ENCODE results near the gene SYNM.
"Not testable (repeated sequence)": the region's sequence is repeated elsewhere in the genome, so short reads cannot be mapped to it uniquely, and the experiment has no call there.

Gene SYNM

DNA sequence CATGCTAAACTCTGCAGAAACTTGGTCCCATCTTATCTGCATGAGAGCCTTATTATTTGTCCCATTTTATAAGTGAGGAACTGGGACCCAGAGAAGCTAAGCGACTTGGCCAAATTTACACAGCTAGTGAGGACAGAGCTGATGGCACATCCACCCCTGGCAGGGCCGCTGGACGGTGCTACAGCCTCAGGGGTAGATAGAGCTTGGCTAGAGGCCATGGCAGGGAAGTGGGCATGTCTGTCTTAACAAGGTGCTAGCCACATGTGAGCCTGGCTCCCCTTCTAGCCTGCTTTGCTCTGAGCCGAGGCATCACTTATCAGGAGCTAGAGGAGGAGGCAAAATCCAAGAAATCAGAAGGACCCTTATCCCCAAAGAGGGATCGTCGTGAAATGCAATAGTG, 36.7 kb upstream of the SYNM start:
- Histone ChIP-seq H3K9me3 (ENCODE audit: control insufficient read depth, low read length) (no peaks in the 10 kb centered on the region), H3K4me1 (ENCODE audit: control insufficient read depth, insufficient read depth, low read length, poor library complexity, severe bottlenecking) (peaks cover 5% of the 10 kb centered on the region), H3K27ac (ENCODE audit: low read depth, low read length, severe bottlenecking) (no peak overlapping the region), H3K36me3 (ENCODE audit: control insufficient read depth, insufficient read depth, low read length) (no peaks in the 10 kb centered on the region), H3K4me3 (ENCODE audit: extremely low read depth, insufficient read depth, low read length, poor library complexity, severe bottlenecking) (no peak overlapping the region)
- WGBS, 2 experiments (ENCODE audit: insufficient coverage in 2 of 2) = 87 to 88% methylated on average over 4 to 6 of the region's 6 CpGs

DNA sequence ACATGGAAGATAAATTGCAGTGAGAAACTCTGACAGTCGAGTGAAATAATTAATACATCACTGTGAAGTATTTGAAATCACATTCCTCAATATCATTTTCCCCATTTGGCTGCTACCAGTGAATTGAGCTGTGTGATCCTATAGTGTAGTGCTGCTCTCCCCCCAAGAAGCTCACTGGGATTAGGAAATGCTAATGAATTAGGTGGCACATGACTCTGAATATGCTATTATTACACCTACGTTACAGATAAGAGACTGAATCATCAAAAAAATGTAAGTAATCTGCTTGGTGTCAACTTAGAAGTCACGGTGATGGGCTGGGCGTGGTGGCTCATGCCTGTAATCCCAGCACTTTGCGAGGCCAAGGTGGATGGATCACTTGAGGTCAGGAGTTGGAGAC, 34.7 kb upstream of the SYNM start:
- H3K36me3 ChIP-seq (ENCODE audit: control insufficient read depth, insufficient read depth, low read length) = no peaks in the 10 kb centered on the region
- no peaks in the 10 kb centered on the region for H3K9me3 ChIP-seq (ENCODE audit: control insufficient read depth, low read length)
- no peaks in the 10 kb centered on the region for H3K4me1 ChIP-seq (ENCODE audit: control insufficient read depth, insufficient read depth, low read length, poor library complexity, severe bottlenecking)
- H3K4me3 ChIP-seq (ENCODE audit: extremely low read depth, insufficient read depth, low read length, poor library complexity, severe bottlenecking) = no peak overlapping the region
- WGBS, 2 experiments (ENCODE audit: insufficient coverage in 2 of 2) = 96 to 97% methylated on average over 3 to 4 of the region's 5 CpGs
- no peak overlapping the region for H3K27ac ChIP-seq (ENCODE audit: low read depth, low read length, severe bottlenecking)

DNA sequence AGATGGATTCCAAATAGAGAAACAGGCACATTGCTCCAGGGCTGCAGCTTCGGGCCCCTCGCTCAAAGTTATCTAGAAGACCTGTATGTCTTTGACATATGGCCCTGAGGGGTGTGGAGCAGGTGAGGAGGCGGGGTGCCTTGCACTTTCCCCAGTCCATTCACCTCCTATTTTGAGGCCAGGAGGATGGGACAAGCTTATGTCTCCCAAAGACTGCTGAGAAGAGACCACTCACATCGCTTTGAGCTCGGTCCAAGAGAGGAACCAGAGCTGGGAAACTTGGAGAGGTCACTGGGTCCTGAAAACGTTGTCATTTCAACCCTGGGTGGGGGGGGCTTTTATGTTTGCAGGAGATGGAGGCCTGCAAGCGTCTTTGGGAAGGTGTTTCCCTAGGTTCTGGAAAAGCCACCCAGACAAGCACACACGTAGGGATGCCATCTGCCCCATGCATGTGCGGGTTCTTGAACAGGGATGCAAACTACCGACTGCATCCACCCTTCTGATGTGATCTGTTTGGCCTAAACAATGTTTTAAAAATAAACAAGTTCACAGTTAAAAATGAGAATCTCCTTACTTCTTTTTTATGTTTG, 33.7 kb upstream of the SYNM start:
- no peaks in the 10 kb centered on the region for H3K4me1 ChIP-seq (ENCODE audit: control insufficient read depth, insufficient read depth, low read length, poor library complexity, severe bottlenecking)
- H3K4me3 ChIP-seq (ENCODE audit: extremely low read depth, insufficient read depth, low read length, poor library complexity, severe bottlenecking) = no peak overlapping the region
- WGBS, 2 experiments (ENCODE audit: insufficient coverage in 2 of 2) = 95 to 96% methylated on average over 4 to 7 of the region's 10 CpGs
- no peak overlapping the region for H3K27ac ChIP-seq (ENCODE audit: low read depth, low read length, severe bottlenecking)
- no peaks in the 10 kb centered on the region for H3K36me3 ChIP-seq (ENCODE audit: control insufficient read depth, insufficient read depth, low read length)
- no peaks in the 10 kb centered on the region for H3K9me3 ChIP-seq (ENCODE audit: control insufficient read depth, low read length)

DNA sequence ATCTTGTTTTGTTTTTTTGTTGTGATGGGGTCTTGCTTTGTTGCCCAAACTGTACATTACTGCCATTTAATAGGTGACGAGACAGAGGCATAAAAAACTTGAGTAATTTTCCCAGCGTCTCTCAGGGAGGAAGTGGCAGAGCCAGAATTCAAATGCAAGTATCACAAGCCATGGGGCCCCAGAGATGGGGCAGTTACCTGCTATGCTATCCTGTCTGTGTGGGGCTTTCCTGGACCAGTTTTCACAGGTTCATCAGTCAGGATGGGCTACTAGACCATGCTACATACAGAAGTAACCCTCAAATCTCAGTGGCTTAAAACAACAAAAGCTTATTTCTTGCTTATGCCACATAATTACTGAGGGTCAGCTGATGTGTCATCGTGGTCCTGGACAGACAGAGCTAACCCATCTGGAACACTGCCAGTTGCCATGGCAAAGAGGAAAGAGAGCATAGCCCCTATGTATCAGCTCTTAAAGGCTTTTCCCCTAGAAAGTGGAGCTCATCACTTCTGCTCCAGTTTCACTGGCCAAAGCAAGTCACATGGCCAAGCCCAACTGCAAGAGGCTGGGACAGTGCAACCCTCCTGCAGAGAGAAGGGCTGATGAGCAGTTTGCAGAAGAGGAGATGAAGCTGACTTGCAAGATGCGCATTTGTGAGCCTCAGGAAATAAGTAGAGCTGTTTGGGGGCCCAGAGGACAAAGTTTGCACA, 31.7 kb upstream of the SYNM start:
- Histone ChIP-seq H3K36me3 (ENCODE audit: control insufficient read depth, insufficient read depth, low read length) (no peaks in the 10 kb centered on the region), H3K27ac (ENCODE audit: low read depth, low read length, severe bottlenecking) (no peak overlapping the region), H3K9me3 (ENCODE audit: control insufficient read depth, low read length) (no peaks in the 10 kb centered on the region), H3K4me3 (ENCODE audit: extremely low read depth, insufficient read depth, low read length, poor library complexity, severe bottlenecking) (no peak overlapping the region), H3K4me1 (ENCODE audit: control insufficient read depth, insufficient read depth, low read length, poor library complexity, severe bottlenecking) (no peaks in the 10 kb centered on the region)
- WGBS, 2 experiments (ENCODE audit: insufficient coverage in 2 of 2) = 87 to 96% methylated on average over 4 of the region's 4 CpGs

GRCh38 chr15:99074446-99074845, 30.4 kb upstream of the SYNM start:
- Histone ChIP-seq H3K4me1 (ENCODE audit: control insufficient read depth, insufficient read depth, low read length, poor library complexity, severe bottlenecking) (no peaks in the 10 kb centered on the region), H3K27ac (ENCODE audit: low read depth, low read length, severe bottlenecking) (no peak overlapping the region), H3K4me3 (ENCODE audit: extremely low read depth, insufficient read depth, low read length, poor library complexity, severe bottlenecking) (no peak overlapping the region), H3K9me3 (ENCODE audit: control insufficient read depth, low read length) (no peaks in the 10 kb centered on the region), H3K36me3 (ENCODE audit: control insufficient read depth, insufficient read depth, low read length) (no peaks in the 10 kb centered on the region)
- WGBS, 2 experiments (ENCODE audit: insufficient coverage in 2 of 2) = 90 to 94% methylated on average over 4 to 5 of the region's 5 CpGs

DNA sequence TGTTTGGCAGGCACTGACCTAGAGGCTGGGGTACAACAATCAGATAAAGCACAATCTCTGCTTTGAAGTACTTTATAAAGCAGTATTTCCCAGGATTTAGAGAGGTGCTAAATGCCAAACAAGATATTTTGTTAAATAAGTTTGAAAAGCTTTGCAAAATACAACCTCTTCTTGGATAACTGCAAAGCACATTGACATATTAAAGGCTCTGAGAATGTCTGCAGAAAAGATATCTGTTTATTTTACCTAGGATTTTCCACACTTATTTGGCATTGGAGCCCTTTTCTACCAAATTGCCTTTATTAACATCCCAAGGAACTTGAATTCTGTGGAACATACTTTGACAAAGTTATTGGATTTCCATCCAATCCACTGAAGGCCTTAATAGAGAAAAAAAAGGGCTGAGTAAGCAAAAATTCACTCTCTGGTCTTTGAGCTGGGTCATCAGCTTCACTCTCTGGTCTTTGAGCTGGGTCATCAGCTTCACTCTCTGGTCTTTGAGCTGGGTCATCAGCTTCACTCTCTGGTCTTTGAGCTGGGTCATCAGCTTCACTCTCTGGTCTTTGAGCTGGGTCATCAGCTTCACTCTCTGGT, 29.7 kb upstream of the SYNM start:
- H3K36me3 ChIP-seq (ENCODE audit: control insufficient read depth, insufficient read depth, low read length); H3K4me1 ChIP-seq (ENCODE audit: control insufficient read depth, insufficient read depth, low read length, poor library complexity, severe bottlenecking); H3K27ac ChIP-seq (ENCODE audit: low read depth, low read length, severe bottlenecking); H3K4me3 ChIP-seq (ENCODE audit: extremely low read depth, insufficient read depth, low read length, poor library complexity, severe bottlenecking); H3K9me3 ChIP-seq (ENCODE audit: control insufficient read depth, low read length): not testable (repeated sequence)

GRCh38 chr15:99076109-99076508, 28.8 kb upstream of the SYNM start:
- H3K27ac ChIP-seq (ENCODE audit: low read depth, low read length, severe bottlenecking) = no peak overlapping the region
- H3K9me3 ChIP-seq (ENCODE audit: control insufficient read depth, low read length) = no peaks in the 10 kb centered on the region
- no peaks in the 10 kb centered on the region for H3K4me1 ChIP-seq (ENCODE audit: control insufficient read depth, insufficient read depth, low read length, poor library complexity, severe bottlenecking)
- H3K36me3 ChIP-seq (ENCODE audit: control insufficient read depth, insufficient read depth, low read length) = no peaks in the 10 kb centered on the region
- H3K4me3 ChIP-seq (ENCODE audit: extremely low read depth, insufficient read depth, low read length, poor library complexity, severe bottlenecking) = no peak overlapping the region
- WGBS, 2 experiments (ENCODE audit: insufficient coverage in 2 of 2) = 100% methylated on average over 1 of the region's 2 CpGs

DNA sequence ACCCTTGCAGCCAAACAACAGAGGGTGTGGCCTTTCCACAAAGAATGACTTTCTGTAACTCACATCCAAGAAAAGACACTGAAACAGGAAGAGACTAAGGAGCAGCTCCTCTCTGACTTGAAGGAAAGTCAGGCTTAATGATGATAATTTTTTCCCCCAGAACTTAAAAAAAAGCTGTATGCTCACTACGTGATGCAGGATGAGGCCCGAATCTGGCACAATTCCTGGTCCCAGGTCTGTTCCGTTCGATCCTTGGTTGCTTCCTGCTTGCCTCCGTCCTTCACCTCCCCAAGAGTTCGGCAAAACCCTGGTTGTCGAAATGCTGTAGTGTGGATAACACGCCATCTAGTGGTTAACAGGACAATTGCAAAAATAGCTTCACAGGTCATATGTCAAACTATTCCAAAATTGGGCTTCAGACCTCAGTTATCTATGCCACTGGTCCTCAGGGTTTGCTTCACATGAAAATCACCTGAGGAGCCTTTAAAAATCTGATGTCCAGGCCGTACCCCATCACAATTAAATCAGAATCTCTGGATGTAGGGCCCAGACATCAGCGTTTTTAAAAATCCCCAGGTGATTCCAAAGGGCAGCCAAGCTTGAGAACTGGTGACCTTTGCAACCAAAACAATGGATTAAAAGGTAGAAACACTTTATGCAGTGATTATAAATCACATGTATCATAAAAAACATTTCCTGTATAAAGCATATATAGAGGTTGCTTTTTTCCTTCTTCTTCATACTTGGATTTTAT, 28.1 kb upstream of the SYNM start:
- Histone ChIP-seq H3K9me3 (ENCODE audit: control insufficient read depth, low read length) (no peaks in the 10 kb centered on the region), H3K27ac (ENCODE audit: low read depth, low read length, severe bottlenecking) (no peak overlapping the region), H3K36me3 (ENCODE audit: control insufficient read depth, insufficient read depth, low read length) (no peaks in the 10 kb centered on the region), H3K4me1 (ENCODE audit: control insufficient read depth, insufficient read depth, low read length, poor library complexity, severe bottlenecking) (no peaks in the 10 kb centered on the region), H3K4me3 (ENCODE audit: extremely low read depth, insufficient read depth, low read length, poor library complexity, severe bottlenecking) (no peak overlapping the region)
- WGBS, 2 experiments (ENCODE audit: insufficient coverage in 2 of 2) = 0% methylated on average over 4 to 6 of the region's 10 CpGs

DNA sequence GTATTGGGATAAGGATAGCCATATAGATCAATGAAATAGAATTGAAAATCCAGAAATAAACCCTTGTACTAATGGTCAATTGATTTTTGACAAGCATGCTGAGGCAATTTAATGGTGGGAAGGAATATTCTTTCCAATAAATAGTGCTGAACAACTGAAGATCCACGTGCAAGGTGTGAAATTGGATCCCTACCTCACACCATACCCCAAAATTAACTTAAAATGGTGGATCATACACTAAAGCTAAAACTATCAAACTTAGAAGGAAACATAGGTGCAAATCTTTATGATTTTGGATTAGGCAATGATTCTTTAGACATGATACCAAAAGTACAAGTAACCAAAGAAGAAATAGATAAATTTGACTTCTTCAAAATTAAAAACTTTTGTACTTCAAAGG, 22.1 kb upstream of the SYNM start:
- no peaks in the 10 kb centered on the region for H3K36me3 ChIP-seq (ENCODE audit: control insufficient read depth, insufficient read depth, low read length)
- no peak overlapping the region for H3K27ac ChIP-seq (ENCODE audit: low read depth, low read length, severe bottlenecking)
- H3K9me3 ChIP-seq (ENCODE audit: control insufficient read depth, low read length) = peaks cover 4% of the 10 kb centered on the region
- no CpG with 5 or more reads among the region's 1 CpG for WGBS, 2 experiments (ENCODE audit: insufficient coverage in 2 of 2)
- H3K4me3 ChIP-seq (ENCODE audit: extremely low read depth, insufficient read depth, low read length, poor library complexity, severe bottlenecking) = no peak overlapping the region
- H3K4me1 ChIP-seq (ENCODE audit: control insufficient read depth, insufficient read depth, low read length, poor library complexity, severe bottlenecking) = no peaks in the 10 kb centered on the region

GRCh38 chr15:99084965-99085364, 19.9 kb upstream of the SYNM start:
- WGBS, 2 experiments (ENCODE audit: insufficient coverage in 2 of 2) = 90 to 93% methylated on average over 7 of the region's 10 CpGs
- H3K36me3 ChIP-seq (ENCODE audit: control insufficient read depth, insufficient read depth, low read length) = no peaks in the 10 kb centered on the region
- H3K4me3 ChIP-seq (ENCODE audit: extremely low read depth, insufficient read depth, low read length, poor library complexity, severe bottlenecking) = no peak overlapping the region
- H3K27ac ChIP-seq (ENCODE audit: low read depth, low read length, severe bottlenecking) = no peak overlapping the region
- H3K4me1 ChIP-seq (ENCODE audit: control insufficient read depth, insufficient read depth, low read length, poor library complexity, severe bottlenecking) = no peaks in the 10 kb centered on the region
- peaks cover 4% of the 10 kb centered on the region for H3K9me3 ChIP-seq (ENCODE audit: control insufficient read depth, low read length)

Measured in mesodermal cell (in vitro differentiated cells).